ENCODE results near the gene LEUTX. TPM values are rescaled to one million over a fixed set of nuclear protein-coding genes. Genes with fewer than 3 reads are reported as not detected.

LEUTX gene
- total and polyA plus RNA-seq, 2 experiments from 2014 or later, result not detected

DNA sequence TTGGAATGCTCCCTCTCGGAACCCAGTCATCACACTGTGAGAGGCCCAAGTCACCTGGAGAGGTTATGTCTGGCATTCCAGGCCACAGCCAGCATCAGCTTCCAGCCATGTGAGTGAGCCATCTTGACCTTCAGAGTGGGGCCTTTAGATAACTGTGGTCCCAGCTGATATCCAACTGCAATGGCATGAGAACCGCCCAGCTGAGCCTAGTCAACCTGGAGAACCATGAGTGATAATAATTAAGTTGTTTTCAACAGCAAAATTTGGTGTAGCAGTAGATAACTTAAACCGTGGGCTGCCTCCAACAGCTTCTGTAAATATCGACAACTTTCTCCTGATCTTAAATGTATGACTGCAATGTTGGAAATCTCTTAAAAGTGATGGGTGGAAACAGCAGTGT, 30.7 kb downstream of the LEUTX start:
- Histone ChIP-seq H4K20me1 (replicated peaks; ENCODE audit: insufficient read depth) (no peaks in the 10 kb centered on the region), H3K9me2 (ENCODE audit: insufficient read depth) (no peaks in the 10 kb centered on the region), H3F3A (replicated peaks; ENCODE audit: low read depth) (no peaks in the 10 kb centered on the region), H3K4me2 (no peak overlapping the region), H3K4me1 (ENCODE audit: insufficient read depth) (no peaks in the 10 kb centered on the region), H3K27ac (ENCODE audit: low read depth) (no peak overlapping the region), H3K27me3 (ENCODE audit: insufficient read depth) (no peaks in the 10 kb centered on the region), H3K4me3 (no peak overlapping the region), H3K36me3 (ENCODE audit: insufficient read depth) (no peaks in the 10 kb centered on the region), H3K79me2 (replicated peaks; ENCODE audit: insufficient read depth) (no peaks in the 10 kb centered on the region), H2AFZ (no peak overlapping the region)
- Mint-ChIP-seq H3K9me3 (peaks cover 3% of the 10 kb centered on the region; the same call in 1 of the 3 replicates), H3K27me3 (ENCODE audit: insufficient read depth, low read depth, poor library complexity) (peaks cover 9% of the 10 kb centered on the region), H3K27ac (no peak overlapping the region), H3K4me1 (no peaks in the 10 kb centered on the region), H3K4me3 (no peak overlapping the region), H3K36me3 (ENCODE audit: low read depth) (no peaks in the 10 kb centered on the region; the same call in 2 of the 3 replicates)
- DNase-seq (ENCODE audit: low spot score) (no peak), ATAC-seq (no peak)
- TF ChIP-seq STAT1 (IDR thresholded peaks at IDR 0.05; ENCODE audit: unreplicated experiment) (no peak), ZNF331 (CRISPR knock-in tag; IDR thresholded peaks at IDR 0.05; ENCODE audit: low read depth) (peak; percentile 74)

DNA sequence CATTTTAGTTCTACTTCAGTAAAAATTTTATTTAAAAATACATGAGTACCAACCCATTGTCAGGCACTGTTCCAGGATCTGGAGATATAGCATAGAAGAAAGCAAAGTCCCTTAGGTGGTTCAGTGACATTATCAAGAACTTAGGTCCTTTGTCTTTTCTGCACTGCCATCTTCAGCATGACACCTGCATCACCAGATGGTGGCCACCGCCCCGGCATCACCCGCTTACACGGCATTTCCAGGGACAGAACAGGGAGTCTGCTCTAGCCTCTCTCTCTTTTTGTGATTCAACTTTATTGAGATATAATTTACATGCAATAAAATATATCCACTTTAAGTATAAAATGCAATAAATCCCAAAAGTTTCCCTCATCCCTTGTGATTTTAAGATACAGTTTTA, 31.8 kb downstream of the LEUTX start:
- Histone ChIP-seq H3K4me3 (no peak overlapping the region), H3K79me2 (replicated peaks; ENCODE audit: insufficient read depth) (no peaks in the 10 kb centered on the region), H3K4me1 (ENCODE audit: insufficient read depth) (no peaks in the 10 kb centered on the region), H3K36me3 (ENCODE audit: insufficient read depth) (no peaks in the 10 kb centered on the region), H3K9me2 (ENCODE audit: insufficient read depth) (no peaks in the 10 kb centered on the region), H3K27me3 (ENCODE audit: insufficient read depth) (no peaks in the 10 kb centered on the region), H3K27ac (ENCODE audit: low read depth) (no peak overlapping the region), H4K20me1 (replicated peaks; ENCODE audit: insufficient read depth) (no peaks in the 10 kb centered on the region), H3K4me2 (no peak overlapping the region), H2AFZ (no peak overlapping the region), H3F3A (replicated peaks; ENCODE audit: low read depth) (no peaks in the 10 kb centered on the region)
- peaks cover 3% of the 10 kb centered on the region; the same call in 1 of the 3 replicates for H3K9me3 Mint-ChIP-seq
- ATAC-seq (no peak), DNase-seq (ENCODE audit: low spot score) (no peak)
- TF ChIP-seq ZNF331 (CRISPR knock-in tag; IDR thresholded peaks at IDR 0.05; ENCODE audit: low read depth), result no peak
- no peak for TF ChIP-seq STAT1 (IDR thresholded peaks at IDR 0.05; ENCODE audit: unreplicated experiment)
- TF ChIP-seq, protein P1, sequence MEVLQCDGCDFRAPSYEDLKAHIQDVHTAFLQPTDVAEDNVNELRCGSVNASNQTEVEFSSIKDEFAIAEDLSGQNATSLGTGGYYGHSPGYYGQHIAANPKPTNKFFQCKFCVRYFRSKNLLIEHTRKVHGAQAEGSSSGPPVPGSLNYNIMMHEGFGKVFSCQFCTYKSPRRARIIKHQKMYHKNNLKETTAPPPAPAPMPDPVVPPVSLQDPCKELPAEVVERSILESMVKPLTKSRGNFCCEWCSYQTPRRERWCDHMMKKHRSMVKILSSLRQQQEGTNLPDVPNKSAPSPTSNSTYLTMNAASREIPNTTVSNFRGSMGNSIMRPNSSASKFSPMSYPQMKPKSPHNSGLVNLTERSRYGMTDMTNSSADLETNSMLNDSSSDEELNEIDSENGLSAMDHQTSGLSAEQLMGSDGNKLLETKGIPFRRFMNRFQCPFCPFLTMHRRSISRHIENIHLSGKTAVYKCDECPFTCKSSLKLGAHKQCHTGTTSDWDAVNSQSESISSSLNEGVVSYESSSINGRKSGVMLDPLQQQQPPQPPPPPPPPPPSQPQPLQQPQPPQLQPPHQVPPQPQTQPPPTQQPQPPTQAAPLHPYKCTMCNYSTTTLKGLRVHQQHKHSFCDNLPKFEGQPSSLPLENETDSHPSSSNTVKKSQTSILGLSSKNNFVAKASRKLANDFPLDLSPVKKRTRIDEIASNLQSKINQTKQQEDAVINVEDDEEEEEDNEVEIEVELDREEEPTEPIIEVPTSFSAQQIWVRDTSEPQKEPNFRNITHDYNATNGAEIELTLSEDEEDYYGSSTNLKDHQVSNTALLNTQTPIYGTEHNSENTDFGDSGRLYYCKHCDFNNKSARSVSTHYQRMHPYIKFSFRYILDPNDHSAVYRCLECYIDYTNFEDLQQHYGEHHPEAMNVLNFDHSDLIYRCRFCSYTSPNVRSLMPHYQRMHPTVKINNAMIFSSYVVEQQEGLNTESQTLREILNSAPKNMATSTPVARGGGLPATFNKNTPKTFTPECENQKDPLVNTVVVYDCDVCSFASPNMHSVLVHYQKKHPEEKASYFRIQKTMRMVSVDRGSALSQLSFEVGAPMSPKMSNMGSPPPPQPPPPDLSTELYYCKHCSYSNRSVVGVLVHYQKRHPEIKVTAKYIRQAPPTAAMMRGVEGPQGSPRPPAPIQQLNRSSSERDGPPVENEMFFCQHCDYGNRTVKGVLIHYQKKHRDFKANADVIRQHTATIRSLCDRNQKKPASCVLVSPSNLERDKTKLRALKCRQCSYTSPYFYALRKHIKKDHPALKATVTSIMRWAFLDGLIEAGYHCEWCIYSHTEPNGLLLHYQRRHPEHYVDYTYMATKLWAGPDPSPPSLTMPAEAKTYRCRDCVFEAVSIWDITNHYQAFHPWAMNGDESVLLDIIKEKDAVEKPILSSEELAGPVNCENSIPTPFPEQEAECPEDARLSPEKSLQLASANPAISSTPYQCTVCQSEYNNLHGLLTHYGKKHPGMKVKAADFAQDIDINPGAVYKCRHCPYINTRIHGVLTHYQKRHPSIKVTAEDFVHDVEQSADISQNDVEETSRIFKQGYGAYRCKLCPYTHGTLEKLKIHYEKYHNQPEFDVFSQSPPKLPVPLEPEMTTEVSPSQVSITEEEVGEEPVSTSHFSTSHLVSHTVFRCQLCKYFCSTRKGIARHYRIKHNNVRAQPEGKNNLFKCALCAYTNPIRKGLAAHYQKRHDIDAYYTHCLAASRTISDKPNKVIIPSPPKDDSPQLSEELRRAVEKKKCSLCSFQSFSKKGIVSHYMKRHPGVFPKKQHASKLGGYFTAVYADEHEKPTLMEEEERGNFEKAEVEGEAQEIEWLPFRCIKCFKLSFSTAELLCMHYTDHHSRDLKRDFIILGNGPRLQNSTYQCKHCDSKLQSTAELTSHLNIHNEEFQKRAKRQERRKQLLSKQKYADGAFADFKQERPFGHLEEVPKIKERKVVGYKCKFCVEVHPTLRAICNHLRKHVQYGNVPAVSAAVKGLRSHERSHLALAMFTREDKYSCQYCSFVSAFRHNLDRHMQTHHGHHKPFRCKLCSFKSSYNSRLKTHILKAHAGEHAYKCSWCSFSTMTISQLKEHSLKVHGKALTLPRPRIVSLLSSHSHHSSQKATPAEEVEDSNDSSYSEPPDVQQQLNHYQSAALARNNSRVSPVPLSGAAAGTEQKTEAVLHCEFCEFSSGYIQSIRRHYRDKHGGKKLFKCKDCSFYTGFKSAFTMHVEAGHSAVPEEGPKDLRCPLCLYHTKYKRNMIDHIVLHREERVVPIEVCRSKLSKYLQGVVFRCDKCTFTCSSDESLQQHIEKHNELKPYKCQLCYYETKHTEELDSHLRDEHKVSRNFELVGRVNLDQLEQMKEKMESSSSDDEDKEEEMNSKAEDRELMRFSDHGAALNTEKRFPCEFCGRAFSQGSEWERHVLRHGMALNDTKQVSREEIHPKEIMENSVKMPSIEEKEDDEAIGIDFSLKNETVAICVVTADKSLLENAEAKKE (CRISPR knock-in tag; IDR thresholded peaks at IDR 0.05), result no peak
- no peak for TF ChIP-seq JUNB (IDR thresholded peaks at IDR 0.05; ENCODE audit: unreplicated experiment)
- TF ChIP-seq, protein P2, sequence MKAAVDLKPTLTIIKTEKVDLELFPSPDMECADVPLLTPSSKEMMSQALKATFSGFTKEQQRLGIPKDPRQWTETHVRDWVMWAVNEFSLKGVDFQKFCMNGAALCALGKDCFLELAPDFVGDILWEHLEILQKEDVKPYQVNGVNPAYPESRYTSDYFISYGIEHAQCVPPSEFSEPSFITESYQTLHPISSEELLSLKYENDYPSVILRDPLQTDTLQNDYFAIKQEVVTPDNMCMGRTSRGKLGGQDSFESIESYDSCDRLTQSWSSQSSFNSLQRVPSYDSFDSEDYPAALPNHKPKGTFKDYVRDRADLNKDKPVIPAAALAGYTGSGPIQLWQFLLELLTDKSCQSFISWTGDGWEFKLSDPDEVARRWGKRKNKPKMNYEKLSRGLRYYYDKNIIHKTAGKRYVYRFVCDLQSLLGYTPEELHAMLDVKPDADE (IDR thresholded peaks at IDR 0.05), result no peak
- TF ChIP-seq ZNF114 (CRISPR knock-in tag; IDR thresholded peaks at IDR 0.05), result no peak
- TF ChIP-seq, protein P3, sequence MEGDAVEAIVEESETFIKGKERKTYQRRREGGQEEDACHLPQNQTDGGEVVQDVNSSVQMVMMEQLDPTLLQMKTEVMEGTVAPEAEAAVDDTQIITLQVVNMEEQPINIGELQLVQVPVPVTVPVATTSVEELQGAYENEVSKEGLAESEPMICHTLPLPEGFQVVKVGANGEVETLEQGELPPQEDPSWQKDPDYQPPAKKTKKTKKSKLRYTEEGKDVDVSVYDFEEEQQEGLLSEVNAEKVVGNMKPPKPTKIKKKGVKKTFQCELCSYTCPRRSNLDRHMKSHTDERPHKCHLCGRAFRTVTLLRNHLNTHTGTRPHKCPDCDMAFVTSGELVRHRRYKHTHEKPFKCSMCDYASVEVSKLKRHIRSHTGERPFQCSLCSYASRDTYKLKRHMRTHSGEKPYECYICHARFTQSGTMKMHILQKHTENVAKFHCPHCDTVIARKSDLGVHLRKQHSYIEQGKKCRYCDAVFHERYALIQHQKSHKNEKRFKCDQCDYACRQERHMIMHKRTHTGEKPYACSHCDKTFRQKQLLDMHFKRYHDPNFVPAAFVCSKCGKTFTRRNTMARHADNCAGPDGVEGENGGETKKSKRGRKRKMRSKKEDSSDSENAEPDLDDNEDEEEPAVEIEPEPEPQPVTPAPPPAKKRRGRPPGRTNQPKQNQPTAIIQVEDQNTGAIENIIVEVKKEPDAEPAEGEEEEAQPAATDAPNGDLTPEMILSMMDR (conservative IDR thresholded peaks at IDR 0.05; ENCODE audit: low read depth in 2 of 2), result 0 out of 4 replicates have a peak, but pooled peaks of 1 of the 2 experiments have one; percentile 10
- no peaks in the 10 kb centered on the region; the same call in 2 of the 3 replicates for H3K36me3 Mint-ChIP-seq (ENCODE audit: low read depth)
- H3K4me1 Mint-ChIP-seq, result no peaks in the 10 kb centered on the region
- H3K27ac Mint-ChIP-seq, result no peak overlapping the region
- peaks cover 9% of the 10 kb centered on the region for H3K27me3 Mint-ChIP-seq (ENCODE audit: insufficient read depth, low read depth, poor library complexity)
- no peak overlapping the region for H3K4me3 Mint-ChIP-seq
